ENCODE results near the gene HEXIM2. TPM values are rescaled to one million over a fixed set of nuclear protein-coding genes. Genes with fewer than 3 reads are reported as not detected.
"Not testable (repeated sequence)": the region's sequence is repeated elsewhere in the genome, so short reads cannot be mapped to it uniquely, and the experiment has no call there.

The HEXIM2 gene
- total RNA-seq, 2 experiments from 2014 or later, result 4.1 to 4.2 TPM

GRCh38 chr17:45200701-45201100, 39.0 kb downstream of the HEXIM2 start:
- CTCF ChIA-PET, result interaction anchor here (3.6 to 14.0 kb wide), 3 partner anchors 28 to 67 kb away, joined by 13 to 369 read pairs (median 208); partner anchors contain the start of genes ACBD4, HEXIM1 and PLCD3

GRCh38 chr17:45201457-45201856, 39.8 kb downstream of the HEXIM2 start:
- no peak overlapping the region for H3K27ac Mint-ChIP-seq
- no peaks in the 10 kb centered on the region for H3K27me3 Mint-ChIP-seq
- peaks cover 5% of the 10 kb centered on the region for H3K4me1 Mint-ChIP-seq (ENCODE audit: low read depth)
- CTCF ChIA-PET, result interaction anchor here (3.6 to 14.0 kb wide), 3 partner anchors 29 to 67 kb away, joined by 13 to 369 read pairs (median 208); partner anchors contain the start of genes ACBD4, HEXIM1 and PLCD3
- POLR2A ChIA-PET, result interaction anchor here (0.6 to 0.8 kb wide), 2 partner anchors 59 to 66 kb away, joined by 3 read pairs; partner anchors contain the start of gene ACBD4
- no peaks in the 10 kb centered on the region for H3K9me3 Mint-ChIP-seq
- intact Hi-C loops (cut with micrococcal nuclease), result no loop called here
- H3K36me3 Mint-ChIP-seq (ENCODE audit: low read depth), result no peaks in the 10 kb centered on the region
- ATAC-seq, result no peak
- TF ChIP-seq CTCF (IDR thresholded peaks at IDR 0.05), result no peak
- no peak overlapping the region for H3K4me3 Mint-ChIP-seq
- no peak for DNase-seq

More at GRCh38 chr17:45200701-45201100, 39.0 kb downstream of the HEXIM2 start:
- H3K9me3 Mint-ChIP-seq, result no peaks in the 10 kb centered on the region
- POLR2A ChIA-PET, result interaction anchor here (0.6 kb wide), 1 partner anchor 59 kb away, joined by 3 read pairs; no protein-coding TSS in a partner anchor
- TF ChIP-seq CTCF (IDR thresholded peaks at IDR 0.05), result no peak
- peaks cover 5% of the 10 kb centered on the region for H3K4me1 Mint-ChIP-seq (ENCODE audit: low read depth)
- H3K27ac Mint-ChIP-seq, result no peak overlapping the region
- no peaks in the 10 kb centered on the region for H3K27me3 Mint-ChIP-seq
- ATAC-seq (no peak), DNase-seq (no peak)
- no peaks in the 10 kb centered on the region for H3K36me3 Mint-ChIP-seq (ENCODE audit: low read depth)
- no peak overlapping the region for H3K4me3 Mint-ChIP-seq
- intact Hi-C loops (cut with micrococcal nuclease), result no loop called here

GRCh38 chr17:45201880-45202279, 40.2 kb downstream of the HEXIM2 start:
- H3K4me1 Mint-ChIP-seq (ENCODE audit: low read depth); ATAC-seq; H3K9me3 Mint-ChIP-seq; H3K36me3 Mint-ChIP-seq (ENCODE audit: low read depth); H3K27me3 Mint-ChIP-seq; DNase-seq; H3K27ac Mint-ChIP-seq; intact Hi-C loops (cut with micrococcal nuclease); H3K4me3 Mint-ChIP-seq: not testable (repeated sequence)
- POLR2A ChIA-PET, result interaction anchor here (0.8 kb wide), 2 partner anchors 13 to 67 kb away, joined by 3 read pairs; partner anchors contain the start of gene ACBD4
- CTCF ChIA-PET, result interaction anchor here (3.6 to 14.0 kb wide), 3 partner anchors 30 to 68 kb away, joined by 13 to 369 read pairs (median 208); partner anchors contain the start of genes ACBD4, HEXIM1 and PLCD3

GRCh38 chr17:45218895-45219661, 57.4 kb downstream of the HEXIM2 start:
- Mint-ChIP-seq H3K27me3 (no peaks in the 10 kb centered on the region), H3K4me1 (ENCODE audit: low read depth) (peaks cover 26% of the 10 kb centered on the region), H3K27ac (peak overlapping the region; percentile 63), H3K4me3 (peak overlapping the region; percentile 94), H3K9me3 (no peaks in the 10 kb centered on the region), H3K36me3 (ENCODE audit: low read depth) (peaks cover 64% of the 10 kb centered on the region)
- ATAC-seq, result peak; percentile 12
- CTCF ChIA-PET, result interaction anchor here (0.6 to 10.4 kb wide), 47 partner anchors 8 to 222 kb away, joined by 3 to 406 read pairs (median 5); partner anchors contain the start of genes ACBD4, HEXIM1, HEXIM2 and MAP3K14
- POLR2A ChIA-PET, result interaction anchor here (0.7 to 21.2 kb wide), 10 partner anchors 13 to 169 kb away, joined by 3 to 399 read pairs (median 4); partner anchors contain the start of genes HEXIM1 and MAP3K14
- DNase-seq, result peak; percentile 94
- TF ChIP-seq CTCF (IDR thresholded peaks at IDR 0.05), result peak; percentile 99
- intact Hi-C loops (cut with micrococcal nuclease), result loop anchor here (1.0 to 5.0 kb wide), 2 partner anchors 16 to 168 kb away; no protein-coding TSS in a partner anchor

Small RNA genes lying within 50 kb of the gene (microRNA-seq; reads per million reads assigned to microRNA genes)
- gene MIR6784 (ENCODE audit: borderline microRNAs expressed, borderline replicate concordance), result not detected

Other genes with a start within 250 kb of the HEXIM2 start
- gene GFAP, start 246.4 kb upstream of the HEXIM2 start, total RNA-seq, result not detected
- 10 to 100 TPM; 38.1 to 40.3 TPM for gene KIF18B, start 214.1 kb upstream of the HEXIM2 start, total RNA-seq
- not detected for gene C1QL1, start 193.6 kb upstream of the HEXIM2 start, total RNA-seq
- gene DCAKD, start 110.2 kb upstream of the HEXIM2 start, total RNA-seq, result 10 to 100 TPM; 34.3 to 35.8 TPM
- 100 to 1,000 TPM; 156 to 169 TPM for gene NMT1, start 100.6 kb upstream of the HEXIM2 start, total RNA-seq
- 1 to 10 TPM; 3.9 to 6.6 TPM for gene PLCD3, start 29.4 kb upstream of the HEXIM2 start, total RNA-seq
- gene ACBD4, start 26.2 kb upstream of the HEXIM2 start, total RNA-seq, result 10 to 100 TPM; 12.4 to 12.6 TPM
- gene HEXIM1, start 13.4 kb upstream of the HEXIM2 start, total RNA-seq, result 10 to 100 TPM; 22.6 to 23.5 TPM
- gene FMNL1, start 60.0 kb downstream of the HEXIM2 start, total RNA-seq, result 100 to 1,000 TPM; 285 to 298 TPM
- gene SPATA32, start 100.2 kb downstream of the HEXIM2 start, total RNA-seq, result under 1 TPM; 0.27 to 0.63 TPM
- gene MAP3K14, start 155.1 kb downstream of the HEXIM2 start, total RNA-seq, result 10 to 100 TPM; 31.6 to 31.9 TPM

Measured in activated CD8-positive, alpha-beta T cell treated with anti-CD3 and anti-CD28 coated beads for 36 hours (primary cell).